CD4-positive, alpha-beta T cell (primary cell): ENCODE measurements around the gene DDX60. TPM values are rescaled to one million over a fixed set of nuclear protein-coding genes. Genes with fewer than 3 reads are reported as not detected.
"Not testable (repeated sequence)": the region's sequence is repeated elsewhere in the genome, so short reads cannot be mapped to it uniquely, and the experiment has no call there.

Experiments
- ATAC-seq: fragments of 200-7000 bp; cut with Tn5 transposase; one replicate; pipeline ENCODE4 v1.10.0; 2022; ENCODE audit warnings: mild to moderate bottlenecking; ENCODE audit not compliant: poor library complexity
- CTCF ChIA-PET: fragments of 350-600 bp; sonication (Branson Sonifier 250); formaldehyde crosslinking; loops from one replicate; lab custom pipeline; 2021; ENCODE audit warnings: antibody characterized with exemption, inconsistent platforms; lab: Charles Lee
- POLR2A ChIA-PET: fragments of 350-600 bp; sonication (Branson Sonifier 250); formaldehyde crosslinking; loops from one replicate; lab custom pipeline; 2021; ENCODE audit warnings: antibody characterized with exemption, inconsistent platforms; lab: Charles Lee
- DNase-seq, 14 experiments: peaks; one replicate each; pipeline ENCODE4 v3.0.0-alpha.2; 2013 to 2020; ENCODE audit warnings: mixed read lengths in 2 of 14
- H3K27ac ChIP-seq, 2 donors: one replicate each; pipeline versions ENCODE4 v1.5.1 to v1.7.0; 2013; ENCODE audit warnings: low read length in 2 of 2, low read depth in 1 of 2, mild to moderate bottlenecking in 1 of 2
- H3K27me3 ChIP-seq, 2 experiments: 1 replicate in 1 of 2; 2 replicates in 1 of 2; pipeline versions ENCODE4 v1.6.1 to v1.7.0; 2013; ENCODE audit warnings: low read length in 2 of 2, control low read depth in 1 of 2, mild to moderate bottlenecking in 1 of 2, moderate library complexity in 1 of 2; ENCODE audit not compliant: insufficient read depth in 2 of 2, control insufficient read depth in 1 of 2
- H3K36me3 ChIP-seq: one replicate; pipeline ENCODE4 v1.6.1; 2013; ENCODE audit warnings: low read length, control low read depth; ENCODE audit not compliant: insufficient read depth
- H3K4me1 ChIP-seq: one replicate; pipeline ENCODE4 v1.6.1; 2013; ENCODE audit warnings: low read length, control low read depth; ENCODE audit not compliant: insufficient read depth
- H3K4me3 ChIP-seq: one replicate; pipeline ENCODE4 v1.5.1; 2013; ENCODE audit warnings: mild to moderate bottlenecking, low read length, moderate library complexity
- H3K9me3 ChIP-seq, 2 experiments: 1 replicate in 1 of 2; 2 replicates in 1 of 2; pipeline versions ENCODE4 v1.6.1 to v1.7.0; 2013; ENCODE audit warnings: low read length in 2 of 2, mild to moderate bottlenecking in 2 of 2, control low read depth in 1 of 2, moderate library complexity in 1 of 2; ENCODE audit not compliant: control insufficient read depth in 1 of 2, insufficient read depth in 1 of 2
- H3K27ac Mint-ChIP-seq: one replicate; pipeline ENCODE4 v1.8.0; 2020; ENCODE audit warnings: mixed read lengths
- H3K27me3 Mint-ChIP-seq: one replicate; pipeline ENCODE4 v1.8.0; 2021; ENCODE audit warnings: mixed read lengths
- H3K36me3 Mint-ChIP-seq: one replicate; pipeline ENCODE4 v1.8.0; 2021; ENCODE audit warnings: low read depth, mixed read lengths
- H3K4me1 Mint-ChIP-seq: one replicate; pipeline ENCODE4 v1.8.0; 2021; ENCODE audit warnings: low read depth, mixed read lengths
- H3K4me3 Mint-ChIP-seq: one replicate; pipeline ENCODE4 v1.8.0; 2020; ENCODE audit warnings: mild to moderate bottlenecking, mixed read lengths
- H3K9me3 Mint-ChIP-seq: one replicate; pipeline ENCODE4 v1.8.0; 2020; ENCODE audit warnings: mixed read lengths
- intact Hi-C, 2 experiments: fragments of 100-400 bp; cut with DNase I in 1 of 2; cut with micrococcal nuclease in 1 of 2; formaldehyde crosslinking; loops; one replicate each; pipeline versions ENCODE4 v1.15.1 to v1.9.0; 2023 to 2025; cut with DNase I, micrococcal nuclease
- total RNA-seq, 174 experiments: library from RNA in 2 of 174; stranded (reverse) in 2 of 174; gene quantifications; one replicate each; pipeline ENCODE4 v1.2.3 and lab custom pipeline; 2021 to 2026
- TF ChIP-seq, protein P1 (sequence below): fragments of 200-600 bp; IDR thresholded peaks from one replicate; pipeline ENCODE4 v1.8.0; 2022; ENCODE audit warnings: antibody characterized with exemption, mild to moderate bottlenecking

DDX60 gene
- total RNA-seq, 2 experiments from 2014 or later = 11.9 to 12.2 TPM

DNA sequence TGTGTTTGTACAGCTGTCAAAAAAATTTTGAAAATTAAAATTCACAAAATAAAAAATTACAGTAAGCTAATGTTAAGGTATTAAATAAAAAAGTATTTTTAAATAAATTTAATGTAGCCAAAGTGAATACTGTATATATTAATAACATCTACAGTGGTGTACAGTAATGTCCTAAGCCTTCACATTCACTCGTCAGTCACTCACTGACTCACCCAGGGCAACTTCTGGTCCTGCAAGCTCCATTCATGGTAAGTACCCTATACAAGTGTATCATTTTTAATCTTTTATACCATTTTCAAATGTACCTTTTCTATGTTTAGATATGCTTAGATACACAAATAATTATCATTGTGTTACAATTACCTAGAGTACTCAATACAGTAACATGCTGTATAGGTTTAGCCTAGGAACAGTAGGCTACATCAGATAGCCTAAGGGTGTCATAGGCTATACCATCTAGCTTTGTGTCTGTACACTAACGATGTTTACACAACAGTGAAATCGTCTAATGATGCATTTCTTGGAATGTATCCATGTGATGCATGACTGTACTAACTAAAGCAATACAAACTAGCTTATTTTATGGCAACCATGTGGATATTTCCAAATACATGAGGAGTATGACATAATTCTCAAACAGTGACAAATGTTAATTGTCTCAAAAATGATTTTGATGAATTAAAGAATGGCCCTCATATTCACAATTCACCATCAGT is 13.7 kb downstream of the DDX60 start:
- Histone ChIP-seq H3K27me3 (no peaks in the 10 kb centered on the region), H3K4me1 (no peaks in the 10 kb centered on the region), H3K27ac (no peak overlapping the region), H3K4me3 (no peak overlapping the region), H3K9me3 (no peaks in the 10 kb centered on the region), H3K36me3 (peaks cover 43% of the 10 kb centered on the region)
- TF ChIP-seq, protein P1, sequence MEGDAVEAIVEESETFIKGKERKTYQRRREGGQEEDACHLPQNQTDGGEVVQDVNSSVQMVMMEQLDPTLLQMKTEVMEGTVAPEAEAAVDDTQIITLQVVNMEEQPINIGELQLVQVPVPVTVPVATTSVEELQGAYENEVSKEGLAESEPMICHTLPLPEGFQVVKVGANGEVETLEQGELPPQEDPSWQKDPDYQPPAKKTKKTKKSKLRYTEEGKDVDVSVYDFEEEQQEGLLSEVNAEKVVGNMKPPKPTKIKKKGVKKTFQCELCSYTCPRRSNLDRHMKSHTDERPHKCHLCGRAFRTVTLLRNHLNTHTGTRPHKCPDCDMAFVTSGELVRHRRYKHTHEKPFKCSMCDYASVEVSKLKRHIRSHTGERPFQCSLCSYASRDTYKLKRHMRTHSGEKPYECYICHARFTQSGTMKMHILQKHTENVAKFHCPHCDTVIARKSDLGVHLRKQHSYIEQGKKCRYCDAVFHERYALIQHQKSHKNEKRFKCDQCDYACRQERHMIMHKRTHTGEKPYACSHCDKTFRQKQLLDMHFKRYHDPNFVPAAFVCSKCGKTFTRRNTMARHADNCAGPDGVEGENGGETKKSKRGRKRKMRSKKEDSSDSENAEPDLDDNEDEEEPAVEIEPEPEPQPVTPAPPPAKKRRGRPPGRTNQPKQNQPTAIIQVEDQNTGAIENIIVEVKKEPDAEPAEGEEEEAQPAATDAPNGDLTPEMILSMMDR = no peak
- Mint-ChIP-seq H3K9me3 (no peaks in the 10 kb centered on the region), H3K4me3 (no peak overlapping the region), H3K36me3 (peaks cover 88% of the 10 kb centered on the region), H3K27ac (no peak overlapping the region), H3K4me1 (peaks cover 23% of the 10 kb centered on the region), H3K27me3 (no peaks in the 10 kb centered on the region)
- ChIA-PET CTCF (interaction anchor here (0.6 to 1.9 kb wide), 3 partner anchors 13 to 695 kb away, joined by 3 to 4 read pairs (median 4); partner anchors contain the start of gene DDX60), POLR2A (interaction anchor here (0.6 to 3.4 kb wide), 2 partner anchors 13 to 705 kb away, joined by 4 to 10 read pairs; partner anchors contain the start of genes CBR4 and DDX60)
- intact Hi-C loops = no loop called here
- DNase-seq = no peak
- no peak for ATAC-seq

- H3K9me3 ChIP-seq, H3K27ac Mint-ChIP-seq, H3K9me3 Mint-ChIP-seq, H3K27me3 ChIP-seq, H3K4me3 ChIP-seq, H3K27me3 Mint-ChIP-seq, DNase-seq, H3K4me3 Mint-ChIP-seq, intact Hi-C loops, ATAC-seq, H3K4me1 ChIP-seq, H3K27ac ChIP-seq: not testable (repeated sequence)
- ChIA-PET POLR2A (interaction anchor here (3.4 kb wide), 1 partner anchor 15 kb away, joined by 10 read pairs; the partner anchor contains the start of gene DDX60), CTCF (interaction anchor here (1.9 kb wide), 1 partner anchor 14 kb away, joined by 4 read pairs; the partner anchor contains the start of gene DDX60)
- H3K36me3 ChIP-seq = peaks cover 37% of the 10 kb centered on the region
- H3K36me3 Mint-ChIP-seq = peaks cover 89% of the 10 kb centered on the region
- H3K4me1 Mint-ChIP-seq = peaks cover 24% of the 10 kb centered on the region
Measured at GRCh38 chr4:168303430-168303829, 15.1 kb downstream of the DDX60 start.

DNA sequence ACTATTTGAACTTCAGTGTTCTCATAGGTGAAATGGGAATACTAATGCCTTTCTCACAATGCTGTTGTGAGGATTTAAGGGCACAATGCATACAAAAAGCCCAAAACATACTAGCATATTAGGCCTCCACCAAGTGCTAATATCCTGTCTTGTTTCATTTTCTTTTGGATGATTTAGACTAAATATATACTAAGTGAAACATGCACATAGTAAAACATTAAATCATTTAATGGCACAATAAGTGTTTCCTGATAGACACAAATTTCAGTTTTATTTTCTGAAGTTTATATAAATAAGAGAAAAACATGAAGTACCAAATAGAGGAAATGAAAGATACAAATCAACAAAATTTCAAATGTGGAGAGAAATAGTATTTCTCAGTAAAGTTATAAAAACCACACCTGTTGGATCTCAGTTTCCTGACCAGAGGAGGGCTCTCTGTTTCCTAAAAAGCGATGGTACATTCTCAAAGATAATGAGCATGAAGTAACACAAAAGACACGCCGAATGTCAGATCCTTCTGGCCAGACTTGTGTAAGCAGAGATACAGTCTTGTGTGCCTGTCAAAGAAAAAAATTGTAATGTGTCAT is 25.1 kb downstream of the DDX60 start:
- H3K36me3 Mint-ChIP-seq = peaks cover 90% of the 10 kb centered on the region
- TF ChIP-seq, protein P1 = no peak
- ATAC-seq = no peak
- no peak overlapping the region for H3K4me3 ChIP-seq
- ChIA-PET POLR2A (interaction anchor here (0.6 kb wide), 1 partner anchor 58 kb away, joined by 3 read pairs; no protein-coding TSS in a partner anchor), CTCF (no interaction called here)
- no peaks in the 10 kb centered on the region for H3K27me3 Mint-ChIP-seq
- H3K27me3 ChIP-seq = no peaks in the 10 kb centered on the region
- no peaks in the 10 kb centered on the region for H3K9me3 ChIP-seq
- no peaks in the 10 kb centered on the region for H3K4me1 ChIP-seq
- H3K4me3 Mint-ChIP-seq = no peak overlapping the region
- intact Hi-C loops = no loop called here
- no peak overlapping the region for H3K27ac ChIP-seq
- H3K9me3 Mint-ChIP-seq = no peaks in the 10 kb centered on the region
- DNase-seq = no peak
- H3K27ac Mint-ChIP-seq = no peak overlapping the region
- H3K4me1 Mint-ChIP-seq = peaks cover 10% of the 10 kb centered on the region
- peaks cover 61% of the 10 kb centered on the region for H3K36me3 ChIP-seq
